ENCODE data around the gene SLC44A4.
A peak's percentile ranks its signal among the peaks of the same experiment; 100 is the strongest.
"Not testable (repeated sequence)": the region's sequence is repeated elsewhere in the genome, so short reads cannot be mapped to it uniquely, and the experiment has no call there.

Gene SLC44A4

GRCh38 chr6:31823592-31824196 is 55.1 kb downstream of the SLC44A4 start:
- not testable (repeated sequence) for H3K36me3 ChIP-seq (ENCODE audit: control insufficient read depth in 1 of 2, insufficient read depth in 2 of 2, low read length in 2 of 2); H3K4me3 ChIP-seq (ENCODE audit: low read depth in 1 of 2, low read length in 2 of 2); H3K9me3 ChIP-seq (ENCODE audit: control insufficient read depth in 1 of 2, low read length in 2 of 2); H3K27me3 ChIP-seq (ENCODE audit: low read depth, low read length)
- H3K27ac ChIP-seq (ENCODE audit: low read length): peak overlapping the region; percentile 99
- peaks cover 8 to 22% of the 10 kb centered on the region in 2 donors for H3K4me1 ChIP-seq (ENCODE audit: control insufficient read depth in 1 of 2, insufficient read depth in 2 of 2, low read length in 2 of 2)

GRCh38 chr6:31822036-31822821 is 56.6 kb downstream of the SLC44A4 start:
- Histone ChIP-seq H3K27me3 (ENCODE audit: low read depth, low read length) (no peaks in the 10 kb centered on the region), H3K4me1 (ENCODE audit: control insufficient read depth in 1 of 2, insufficient read depth in 2 of 2, low read length in 2 of 2) (peaks cover 8 to 27% of the 10 kb centered on the region in 2 donors), H3K27ac (ENCODE audit: low read length) (peak overlapping the region; percentile 99), H3K36me3 (ENCODE audit: control insufficient read depth in 1 of 2, insufficient read depth in 2 of 2, low read length in 2 of 2) (peaks cover 0 to 6% of the 10 kb centered on the region in 2 donors), H3K4me3 (ENCODE audit: low read depth in 1 of 2, low read length in 2 of 2) (peak overlapping the region; percentile 62 to 73), H3K9me3 (ENCODE audit: control insufficient read depth in 1 of 2, low read length in 2 of 2) (no peaks in the 10 kb centered on the region)

GRCh38 chr6:31821301-31822035 is 57.3 kb downstream of the SLC44A4 start:
- peaks cover 8 to 27% of the 10 kb centered on the region in 2 donors for H3K4me1 ChIP-seq (ENCODE audit: control insufficient read depth in 1 of 2, insufficient read depth in 2 of 2, low read length in 2 of 2)
- peaks cover 0 to 6% of the 10 kb centered on the region in 2 donors for H3K36me3 ChIP-seq (ENCODE audit: control insufficient read depth in 1 of 2, insufficient read depth in 2 of 2, low read length in 2 of 2)
- no peaks in the 10 kb centered on the region for H3K27me3 ChIP-seq (ENCODE audit: low read depth, low read length)
- H3K9me3 ChIP-seq (ENCODE audit: control insufficient read depth in 1 of 2, low read length in 2 of 2): no peaks in the 10 kb centered on the region
- H3K27ac ChIP-seq (ENCODE audit: low read length): peak overlapping the region; percentile 99
- peak overlapping the region; percentile 62 to 73 for H3K4me3 ChIP-seq (ENCODE audit: low read depth in 1 of 2, low read length in 2 of 2)

GRCh38 chr6:31820399-31820798 is 58.4 kb downstream of the SLC44A4 start:
- H3K27me3 ChIP-seq (ENCODE audit: low read depth, low read length); H3K36me3 ChIP-seq (ENCODE audit: control insufficient read depth in 1 of 2, insufficient read depth in 2 of 2, low read length in 2 of 2); H3K9me3 ChIP-seq (ENCODE audit: control insufficient read depth in 1 of 2, low read length in 2 of 2): not testable (repeated sequence)
- Histone ChIP-seq H3K4me3 (ENCODE audit: low read depth in 1 of 2, low read length in 2 of 2) (peak overlapping the region in 1 of 2 donors; percentile 62), H3K4me1 (ENCODE audit: control insufficient read depth in 1 of 2, insufficient read depth in 2 of 2, low read length in 2 of 2) (peaks cover 8 to 27% of the 10 kb centered on the region in 2 donors), H3K27ac (ENCODE audit: low read length) (peak overlapping the region; percentile 59)

- Histone ChIP-seq H3K27ac (ENCODE audit: low read length) (peak overlapping the region; percentile 59), H3K9me3 (ENCODE audit: control insufficient read depth in 1 of 2, low read length in 2 of 2) (no peaks in the 10 kb centered on the region), H3K27me3 (ENCODE audit: low read depth, low read length) (no peaks in the 10 kb centered on the region), H3K4me3 (ENCODE audit: low read depth in 1 of 2, low read length in 2 of 2) (no peak overlapping the region), H3K36me3 (ENCODE audit: control insufficient read depth in 1 of 2, insufficient read depth in 2 of 2, low read length in 2 of 2) (peaks cover 0 to 6% of the 10 kb centered on the region in 2 donors), H3K4me1 (ENCODE audit: control insufficient read depth in 1 of 2, insufficient read depth in 2 of 2, low read length in 2 of 2) (peaks cover 8 to 27% of the 10 kb centered on the region in 2 donors)
Measured at GRCh38 chr6:31819871-31820299, 58.9 kb downstream of the SLC44A4 start.

- Histone ChIP-seq H3K27ac (ENCODE audit: low read length) (peak overlapping the region; percentile 75), H3K4me3 (ENCODE audit: low read depth in 1 of 2, low read length in 2 of 2) (peak overlapping the region; percentile 57 to 78), H3K4me1 (ENCODE audit: control insufficient read depth in 1 of 2, insufficient read depth in 2 of 2, low read length in 2 of 2) (peaks cover 12 to 34% of the 10 kb centered on the region in 2 donors)
- not testable (repeated sequence) for H3K36me3 ChIP-seq (ENCODE audit: control insufficient read depth in 1 of 2, insufficient read depth in 2 of 2, low read length in 2 of 2); H3K27me3 ChIP-seq (ENCODE audit: low read depth, low read length); H3K9me3 ChIP-seq (ENCODE audit: control insufficient read depth in 1 of 2, low read length in 2 of 2)
Measured at GRCh38 chr6:31817929-31818511, 60.8 kb downstream of the SLC44A4 start.

GRCh38 chr6:31817133-31817928 is 61.5 kb downstream of the SLC44A4 start:
- H3K9me3 ChIP-seq (ENCODE audit: control insufficient read depth in 1 of 2, low read length in 2 of 2); H3K27me3 ChIP-seq (ENCODE audit: low read depth, low read length); H3K36me3 ChIP-seq (ENCODE audit: control insufficient read depth in 1 of 2, insufficient read depth in 2 of 2, low read length in 2 of 2): not testable (repeated sequence)
- peak overlapping the region; percentile 75 for H3K27ac ChIP-seq (ENCODE audit: low read length)
- H3K4me3 ChIP-seq (ENCODE audit: low read depth in 1 of 2, low read length in 2 of 2): peak overlapping the region; percentile 57 to 78
- peaks cover 8 to 31% of the 10 kb centered on the region in 2 donors for H3K4me1 ChIP-seq (ENCODE audit: control insufficient read depth in 1 of 2, insufficient read depth in 2 of 2, low read length in 2 of 2)

- Histone ChIP-seq H3K27me3 (ENCODE audit: low read depth, low read length) (no peaks in the 10 kb centered on the region), H3K4me1 (ENCODE audit: control insufficient read depth in 1 of 2, insufficient read depth in 2 of 2, low read length in 2 of 2) (peaks cover 8 to 24% of the 10 kb centered on the region in 2 donors), H3K4me3 (ENCODE audit: low read depth in 1 of 2, low read length in 2 of 2) (peak within 1 kb of the TSS; percentile 59 to 66), H3K27ac (ENCODE audit: low read length) (peak within 1 kb of the TSS; percentile 95), H3K36me3 (ENCODE audit: control insufficient read depth in 1 of 2, insufficient read depth in 2 of 2, low read length in 2 of 2) (no peaks in the 10 kb centered on the region), H3K9me3 (ENCODE audit: control insufficient read depth in 1 of 2, low read length in 2 of 2) (no peaks in the 10 kb centered on the region)
Measured at GRCh38 chr6:31815025-31815838, 63.6 kb downstream of the SLC44A4 start, which contains the start of the genes HSPA1A and HSPA1L. TSS of gene HSPA1A (plus strand) at chr6:31815543. CDS start at chr6:31815757, 214 bp downstream. TSS of gene HSPA1L (minus strand) at chr6:31815283. CDS start at chr6:31811972, 3,311 bp downstream.

- H3K9me3 ChIP-seq (ENCODE audit: control insufficient read depth in 1 of 2, low read length in 2 of 2): no peaks in the 10 kb centered on the region
- peak overlapping the region; percentile 95 for H3K27ac ChIP-seq (ENCODE audit: low read length)
- peak overlapping the region; percentile 59 to 66 for H3K4me3 ChIP-seq (ENCODE audit: low read depth in 1 of 2, low read length in 2 of 2)
- H3K4me1 ChIP-seq (ENCODE audit: control insufficient read depth in 1 of 2, insufficient read depth in 2 of 2, low read length in 2 of 2): peaks cover 4 to 21% of the 10 kb centered on the region in 2 donors
- no peaks in the 10 kb centered on the region for H3K36me3 ChIP-seq (ENCODE audit: control insufficient read depth in 1 of 2, insufficient read depth in 2 of 2, low read length in 2 of 2)
- H3K27me3 ChIP-seq (ENCODE audit: low read depth, low read length): no peaks in the 10 kb centered on the region
Measured at GRCh38 chr6:31814677-31815024, 64.1 kb downstream of the SLC44A4 start.

- H3K4me1 ChIP-seq (ENCODE audit: control insufficient read depth in 1 of 2, insufficient read depth in 2 of 2, low read length in 2 of 2): peaks cover 4 to 11% of the 10 kb centered on the region in 2 donors
- no peaks in the 10 kb centered on the region for H3K36me3 ChIP-seq (ENCODE audit: control insufficient read depth in 1 of 2, insufficient read depth in 2 of 2, low read length in 2 of 2)
- no peaks in the 10 kb centered on the region for H3K27me3 ChIP-seq (ENCODE audit: low read depth, low read length)
- H3K27ac ChIP-seq (ENCODE audit: low read length): peak overlapping the region; percentile 87
- H3K4me3 ChIP-seq (ENCODE audit: low read depth in 1 of 2, low read length in 2 of 2): no peak overlapping the region
- H3K9me3 ChIP-seq (ENCODE audit: control insufficient read depth in 1 of 2, low read length in 2 of 2): no peaks in the 10 kb centered on the region
Measured at GRCh38 chr6:31813465-31813849, 65.3 kb downstream of the SLC44A4 start.
